HG03469 (cell line): ENCODE results near the gene VGF.
"Not testable (repeated sequence)": the region's sequence is repeated elsewhere in the genome, so short reads cannot be mapped to it uniquely, and the experiment has no call there.

Source experiments
- ATAC-seq: cut with Tn5 transposase; IDR thresholded peaks from one replicate; pipeline ENCODE4 v1.9.1; 2021; ENCODE audit warnings: mild to moderate bottlenecking, moderate library complexity, moderate number of reproducible peaks; ENCODE audit not compliant: unreplicated experiment

Gene VGF

GRCh38 chr7:101165075-101165957, at the start of gene VGF:
TSS of gene VGF (minus strand) at chr7:101165569. CDS start at chr7:101164843, 726 bp downstream.
- ATAC-seq: peak; percentile 67

- ATAC-seq: no peak
Measured at GRCh38 chr7:101212014-101212413, 46.6 kb upstream of the VGF start.

- no peak for ATAC-seq
Measured at GRCh38 chr7:101211501-101211900, 46.1 kb upstream of the VGF start.

GRCh38 chr7:101210143-101210542, 44.8 kb upstream of the VGF start:
- no peak for ATAC-seq

- ATAC-seq: no peak
Measured at GRCh38 chr7:101208794-101209193, 43.4 kb upstream of the VGF start.

- no peak for ATAC-seq
Measured at GRCh38 chr7:101207459-101207858, 42.1 kb upstream of the VGF start.

- no peak for ATAC-seq
Measured at GRCh38 chr7:101206665-101207042, 41.3 kb upstream of the VGF start.

- no peak for ATAC-seq
Measured at GRCh38 chr7:101205901-101206664, 40.7 kb upstream of the VGF start.

GRCh38 chr7:101203740-101204738, 38.7 kb upstream of the VGF start:
- ATAC-seq: not testable (repeated sequence)

- ATAC-seq: no peak
Measured at GRCh38 chr7:101202603-101202918, 37.2 kb upstream of the VGF start.

- no peak for ATAC-seq
Measured at GRCh38 chr7:101201695-101202602, 36.6 kb upstream of the VGF start.

GRCh38 chr7:101200862-101201599, 35.7 kb upstream of the VGF start, which contains the start of gene MOGAT3:
TSS of gene MOGAT3 (minus strand) at chr7:101201036. CDS start at chr7:101200854, 182 bp downstream.
- no peak for ATAC-seq

- ATAC-seq: no peak
Measured at GRCh38 chr7:101200504-101200861, 35.1 kb upstream of the VGF start.

GRCh38 chr7:101199522-101199921, 34.2 kb upstream of the VGF start:
- not testable (repeated sequence) for ATAC-seq

GRCh38 chr7:101198476-101198875, 33.1 kb upstream of the VGF start:
- no peak for ATAC-seq

GRCh38 chr7:101197991-101198390, 32.6 kb upstream of the VGF start:
- ATAC-seq: no peak

- ATAC-seq: no peak
Measured at GRCh38 chr7:101195884-101196283, 30.5 kb upstream of the VGF start.

GRCh38 chr7:101189109-101189508, 23.7 kb upstream of the VGF start:
- no peak for ATAC-seq

- no peak for ATAC-seq
Measured at GRCh38 chr7:101186844-101187428, 21.6 kb upstream of the VGF start.
